HTERT RPE-1 (cell line): ENCODE measurements around the gene ZNF688.
"Not testable (repeated sequence)": the region's sequence is repeated elsewhere in the genome, so short reads cannot be mapped to it uniquely, and the experiment has no call there.

Experiments used
- in situ Hi-C: fragments of 300-500 bp; cut with MboI; formaldehyde crosslinking; loops from 4 replicates; pipeline ENCODE4 v1.14.3; 2020; ENCODE audit warnings: low sequenced_read_pairs

Gene ZNF688

DNA sequence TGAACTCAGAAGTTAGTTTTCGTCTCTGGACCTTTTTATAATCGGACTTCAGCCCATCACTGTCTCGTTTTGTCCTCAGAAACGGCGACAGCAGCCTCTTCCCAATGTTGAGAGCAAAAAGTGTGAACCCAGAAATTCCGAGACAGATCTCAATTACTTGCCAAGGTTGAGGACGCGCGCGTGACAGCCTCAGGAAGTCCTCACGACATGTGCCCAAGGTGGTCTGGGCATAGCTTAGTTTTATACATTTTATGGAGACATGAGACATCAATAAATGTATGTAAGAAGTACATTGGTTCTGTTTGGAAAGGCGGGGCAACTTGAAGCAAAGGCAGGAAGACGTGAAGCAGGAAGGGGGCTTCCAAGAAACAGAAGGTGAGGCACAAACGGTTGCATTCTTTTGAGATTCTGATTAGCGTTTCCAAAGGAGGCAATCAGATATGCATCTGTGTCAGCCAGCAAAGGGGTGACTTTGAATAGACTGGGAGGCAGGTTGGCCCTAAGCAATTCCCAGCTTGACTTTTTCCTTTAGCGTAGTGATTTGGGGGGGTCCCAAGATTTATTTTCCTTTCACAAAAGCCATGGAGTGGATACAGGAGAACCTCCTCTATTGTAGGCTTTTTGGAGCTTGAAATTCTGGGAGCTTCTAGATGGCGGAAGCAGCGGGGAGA is 36.3 kb downstream of the ZNF688 start:
- in situ Hi-C loops, result no loop called here

DNA sequence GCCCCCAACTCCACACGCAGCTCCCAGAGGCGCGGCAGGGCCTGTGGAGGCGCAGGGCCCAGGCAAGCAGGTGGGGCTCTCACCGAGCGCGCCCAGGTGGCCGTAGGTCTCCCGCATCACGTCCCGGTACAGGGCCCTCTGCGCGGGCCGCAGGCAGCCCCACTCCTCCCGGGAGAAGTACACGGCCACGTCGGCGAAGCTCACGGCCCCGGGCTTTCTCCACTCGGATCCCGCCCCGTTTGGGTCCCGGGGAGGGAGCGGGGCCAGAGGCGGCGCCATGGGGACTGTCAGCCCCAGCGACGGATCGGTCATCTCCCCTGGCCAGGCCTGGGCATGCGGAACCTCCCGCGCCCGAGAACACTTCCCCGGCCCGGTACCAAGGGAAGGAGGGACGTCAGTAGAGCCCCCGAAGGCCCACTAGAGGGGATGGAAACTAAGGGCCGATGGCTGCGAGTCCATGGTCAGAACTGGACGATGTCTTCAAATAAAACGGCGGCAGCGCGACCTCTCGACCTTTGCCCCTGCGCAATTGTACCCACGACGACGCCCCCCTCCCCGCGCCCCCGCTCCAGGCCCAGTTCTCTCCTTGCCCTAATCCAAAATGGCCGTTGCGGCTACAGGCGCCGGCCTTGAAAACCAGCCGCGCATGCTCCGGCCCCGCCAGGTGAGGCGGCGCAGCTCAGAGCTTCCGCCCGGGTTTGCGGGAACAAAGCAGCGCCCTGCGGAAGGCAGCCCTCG is 37.0 kb downstream of the ZNF688 start, which contains the start of gene ZNF747:
ZNF747 (minus strand) TSS at position 491 of the 738 bp plus-strand sequence; CDS start at position 312, 179 bp downstream.
- in situ Hi-C loops, result no loop called here

DNA sequence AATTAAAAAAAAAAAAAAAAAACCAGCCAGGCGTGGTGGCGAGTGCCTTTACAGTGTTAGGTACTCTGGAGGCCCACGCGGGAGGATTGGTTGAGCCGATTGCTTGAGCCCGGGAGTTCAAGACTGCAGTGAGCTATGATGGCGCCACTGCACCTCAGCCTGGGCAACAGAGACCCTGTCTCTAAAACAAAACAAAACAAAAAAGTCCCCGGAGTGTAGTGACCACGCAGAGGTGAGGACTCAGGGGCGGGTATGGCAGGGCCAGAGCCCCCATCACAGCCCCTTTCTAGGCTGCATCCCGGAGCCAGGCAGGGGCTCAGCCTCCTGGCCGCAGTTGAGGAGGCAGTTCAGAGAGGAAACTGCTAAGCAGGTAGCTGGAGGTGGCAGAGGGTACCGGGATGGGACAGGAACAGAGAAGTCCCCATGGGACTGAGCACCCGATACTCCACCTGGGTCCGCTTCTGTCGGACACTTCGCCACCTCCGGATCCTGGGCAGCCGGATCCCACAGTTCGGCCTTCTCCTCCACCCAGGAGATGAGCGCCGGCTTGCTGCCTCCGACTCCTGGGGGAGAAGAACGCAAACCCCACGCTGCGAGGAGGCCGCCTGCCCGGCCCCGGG is 37.7 kb downstream of the ZNF688 start:
- in situ Hi-C loops, result no loop called here

DNA sequence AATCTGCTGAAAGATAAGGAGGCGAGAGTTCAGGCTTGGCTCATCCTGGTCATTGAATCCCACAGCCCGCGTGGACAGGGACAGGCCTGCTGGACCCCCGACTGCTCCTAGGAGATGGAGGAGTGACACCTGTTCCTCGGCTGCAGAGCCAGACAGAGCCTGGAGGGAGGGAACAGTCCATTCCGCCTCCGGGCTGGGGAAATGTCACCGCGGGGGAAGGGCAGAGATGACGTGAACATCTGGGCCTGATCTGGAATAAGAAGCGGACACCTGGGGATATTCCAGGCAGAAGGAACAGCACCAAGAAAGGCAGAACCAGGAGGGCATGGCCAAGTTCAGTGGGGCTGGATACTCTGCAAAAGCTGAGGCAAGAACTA is 38.4 kb downstream of the ZNF688 start:
- in situ Hi-C loops, result no loop called here

DNA sequence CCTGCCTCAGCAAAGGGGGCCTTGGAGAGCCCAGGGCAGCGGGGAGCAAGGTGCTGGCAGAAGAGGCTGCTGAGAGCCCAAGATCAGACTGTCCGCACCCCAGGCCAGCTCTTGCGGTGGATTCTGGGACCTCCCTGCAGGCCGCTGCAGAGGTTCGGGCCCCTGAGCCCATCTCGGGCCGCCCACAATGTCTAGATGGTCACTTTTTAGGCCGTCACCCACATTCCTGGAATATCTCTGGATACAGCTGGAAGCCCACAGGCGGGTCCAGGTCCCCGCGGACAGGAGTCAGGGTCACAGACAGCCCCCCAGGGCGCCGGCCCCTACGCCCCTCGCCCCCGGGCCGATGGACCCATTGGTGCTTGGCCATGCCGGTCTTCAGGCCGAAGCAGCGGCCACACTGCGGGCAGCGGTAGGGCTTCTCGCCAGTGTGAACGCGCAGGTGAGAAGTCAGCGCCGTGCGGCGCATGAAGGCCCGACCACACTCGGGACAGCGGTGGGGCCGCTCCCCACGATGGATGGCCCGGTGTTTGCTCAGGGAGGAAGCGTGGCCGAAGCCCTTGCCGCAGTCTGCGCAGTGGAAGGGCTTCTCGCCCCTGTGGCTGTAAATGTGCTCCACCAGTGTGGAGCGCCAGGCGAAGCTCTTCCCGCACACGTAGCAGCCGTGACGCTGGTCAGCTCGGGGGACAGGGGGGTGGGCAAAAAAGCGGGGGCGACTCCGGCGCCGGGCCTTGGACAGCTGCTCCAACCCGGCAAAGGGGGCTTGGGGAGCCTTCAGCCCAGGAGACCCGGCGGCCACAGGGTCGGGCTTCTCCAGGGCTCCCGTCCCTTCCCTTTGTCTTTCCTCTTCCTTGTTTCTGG is 39.0 kb downstream of the ZNF688 start:
- in situ Hi-C loops, result no loop called here

DNA sequence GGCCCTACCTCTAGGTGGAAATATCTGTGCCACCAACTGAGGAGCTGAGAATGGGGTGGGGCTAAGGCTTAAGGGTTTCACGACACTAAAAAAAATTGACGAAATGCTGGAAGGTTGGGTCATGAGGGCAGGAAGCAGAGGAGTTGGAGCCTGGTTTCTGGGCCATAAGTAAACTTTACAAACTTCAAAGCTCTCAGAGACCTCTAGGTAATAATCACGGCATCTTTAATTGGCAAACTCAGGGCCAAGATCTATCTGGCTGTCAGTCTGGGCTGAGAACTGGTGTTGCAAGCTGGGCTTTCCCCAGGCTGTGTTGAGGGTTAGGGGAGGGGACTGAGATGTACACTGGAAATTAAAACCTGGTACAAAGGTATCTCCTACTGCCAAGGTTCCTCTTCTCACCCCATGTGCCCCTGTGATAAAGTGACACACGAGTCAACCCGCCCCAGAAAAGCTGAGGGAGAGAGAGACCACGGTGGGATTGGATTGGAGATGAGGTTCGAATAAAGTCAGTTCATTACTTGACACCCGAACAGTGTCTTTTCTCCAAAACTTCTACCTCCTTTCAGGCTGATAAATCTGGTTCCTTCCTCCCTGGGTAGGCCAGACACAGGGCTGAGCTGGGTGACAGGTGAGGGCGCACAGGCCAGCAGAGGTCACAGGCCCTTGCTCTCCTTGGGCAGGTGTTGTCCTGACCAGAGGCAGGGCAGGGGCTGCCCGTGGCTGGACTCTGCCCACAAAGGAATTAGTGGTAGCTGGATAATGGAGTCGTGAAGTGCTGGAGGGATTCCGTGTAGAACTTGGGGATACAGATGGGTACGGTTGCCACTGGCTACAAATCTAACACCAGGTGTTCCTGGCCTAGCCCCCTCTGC is 41.1 kb downstream of the ZNF688 start:
- in situ Hi-C loops, result no loop called here

DNA sequence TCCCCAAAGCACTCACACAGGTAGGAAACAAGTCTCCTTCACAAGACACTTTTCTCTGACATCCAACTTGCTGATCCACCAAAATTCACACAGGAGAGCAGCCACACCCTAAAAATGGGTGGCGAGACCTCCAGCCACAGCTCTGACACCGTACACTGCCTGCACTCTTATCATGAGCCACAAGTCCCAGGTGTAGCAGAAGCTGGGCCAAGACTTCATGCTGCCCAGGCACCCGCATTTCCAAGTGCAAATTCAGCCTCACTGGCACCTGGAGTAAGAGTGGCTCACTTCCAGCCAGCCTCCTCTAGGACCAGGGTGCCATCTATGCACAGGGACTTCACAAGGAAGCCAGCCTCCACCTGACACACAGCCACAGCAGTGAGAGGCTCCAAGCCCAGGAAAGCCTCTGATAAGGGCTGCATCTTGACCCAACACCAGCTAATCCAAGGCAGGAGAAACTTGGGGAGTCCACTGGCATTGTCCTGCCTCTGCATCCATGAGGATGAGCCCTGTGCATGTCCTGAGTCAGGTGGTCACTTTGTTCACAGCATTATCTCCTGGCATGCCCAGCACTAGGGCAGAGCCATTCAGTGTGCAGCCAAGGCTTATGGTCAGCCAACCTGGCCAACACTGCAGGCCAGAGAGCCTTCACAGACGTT is 42.6 kb downstream of the ZNF688 start:
- in situ Hi-C loops, result no loop called here

DNA sequence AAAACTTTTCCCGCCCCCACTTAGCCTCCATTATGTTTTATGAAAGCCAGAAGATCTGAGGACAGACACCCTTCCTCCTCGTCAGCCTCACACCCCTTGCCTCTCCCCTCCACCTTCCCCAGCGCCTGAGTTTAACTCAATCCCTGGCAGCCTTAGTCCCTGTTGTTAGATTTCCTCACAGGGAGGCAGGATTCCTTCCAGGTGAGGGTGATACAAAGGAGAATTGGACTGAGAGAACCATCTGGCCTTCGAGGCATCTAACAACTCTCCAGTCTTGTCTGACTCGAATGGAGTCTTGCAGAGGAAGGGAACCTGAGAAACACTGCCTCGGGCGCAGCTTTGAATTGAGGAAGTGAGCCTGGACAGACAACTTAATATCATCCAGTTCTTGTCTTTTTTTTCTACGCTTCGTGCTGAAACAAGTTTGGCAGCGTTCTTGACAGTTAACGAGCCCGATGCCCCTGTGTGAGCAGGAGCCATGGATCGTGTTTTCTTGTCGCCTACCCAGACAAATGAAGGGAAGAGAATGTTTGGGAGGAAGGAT is 43.8 kb downstream of the ZNF688 start:
- in situ Hi-C loops, result no loop called here

DNA sequence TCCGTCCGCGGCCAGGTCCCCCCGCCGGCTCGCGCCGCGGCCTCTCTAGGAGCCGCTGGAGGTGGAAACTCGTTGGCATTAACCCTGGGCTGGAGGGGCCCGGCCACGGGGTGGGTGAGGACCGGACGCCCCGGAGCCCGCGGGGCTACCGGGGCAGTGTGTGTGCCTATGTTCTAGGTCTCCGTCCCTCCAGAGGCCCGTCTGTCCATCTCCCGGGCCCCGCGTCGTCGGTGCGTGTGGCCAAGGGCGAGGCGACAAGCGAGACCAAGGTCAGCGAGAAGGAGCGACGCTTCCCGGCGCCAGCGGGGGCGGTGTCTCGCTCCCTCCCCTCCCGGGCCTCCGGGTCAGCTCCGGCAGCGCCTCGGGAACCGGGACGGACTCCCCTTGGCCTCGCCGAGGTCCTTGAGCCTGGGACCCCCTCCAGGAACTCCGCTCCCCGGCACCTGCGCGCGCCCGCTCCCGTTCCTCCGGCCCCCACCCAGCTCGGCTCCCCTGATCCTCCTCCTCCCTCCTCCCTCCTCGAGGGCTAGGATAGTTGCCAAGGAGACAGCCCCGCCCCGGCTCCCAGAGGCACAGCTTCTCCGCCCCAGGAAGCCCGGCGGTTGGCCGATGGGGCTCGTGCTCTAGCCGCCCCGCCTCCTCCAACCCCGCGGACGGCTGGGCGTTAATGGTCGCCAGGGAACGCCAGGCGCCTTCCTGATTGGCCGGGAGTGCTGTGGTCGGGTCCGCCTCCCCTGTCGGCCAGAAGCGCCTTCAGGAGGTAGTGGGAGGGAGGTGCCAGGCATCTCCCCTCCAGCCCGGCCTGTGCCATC is 44.5 kb downstream of the ZNF688 start:
- in situ Hi-C loops, result no loop called here

DNA sequence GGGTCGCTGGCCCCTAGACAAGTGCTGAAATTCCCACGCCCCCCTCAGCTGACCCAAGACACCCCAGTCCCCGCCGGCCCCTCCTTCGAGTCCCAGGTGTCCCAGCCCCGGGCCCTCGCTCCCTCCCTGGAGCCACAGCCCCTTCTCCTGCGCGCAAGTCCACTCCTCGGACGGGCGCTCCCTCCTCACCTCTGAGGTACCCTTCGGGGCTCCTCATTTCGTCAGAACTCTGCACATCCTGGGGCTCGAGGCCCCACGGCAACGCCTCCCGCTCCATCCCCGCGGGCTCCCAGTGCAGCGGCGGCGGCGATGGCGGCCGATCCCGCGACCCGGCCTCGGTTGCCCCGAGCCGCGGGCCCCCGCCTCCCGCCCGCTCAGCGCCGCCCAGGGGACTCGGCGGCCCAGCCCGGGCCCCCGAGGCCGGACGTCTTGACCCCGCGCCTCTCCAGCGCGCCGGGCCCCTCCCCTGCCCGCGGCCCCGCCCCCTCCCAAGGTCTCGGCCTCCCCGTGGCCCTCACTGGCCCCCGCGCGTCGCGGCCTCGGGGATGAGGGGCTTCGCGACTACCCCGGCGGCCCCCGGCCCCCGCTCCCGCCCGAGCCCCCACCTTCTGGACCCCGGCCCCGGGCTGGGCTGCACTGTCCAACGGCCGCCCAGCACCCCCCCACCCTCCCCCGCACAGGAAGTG is 45.2 kb downstream of the ZNF688 start, which contains the start of gene ZNF768:
ZNF768 (minus strand) TSS at position 430 of the 686 bp plus-strand sequence; CDS start at position 277, 153 bp downstream.
- in situ Hi-C loops, result no loop called here

DNA sequence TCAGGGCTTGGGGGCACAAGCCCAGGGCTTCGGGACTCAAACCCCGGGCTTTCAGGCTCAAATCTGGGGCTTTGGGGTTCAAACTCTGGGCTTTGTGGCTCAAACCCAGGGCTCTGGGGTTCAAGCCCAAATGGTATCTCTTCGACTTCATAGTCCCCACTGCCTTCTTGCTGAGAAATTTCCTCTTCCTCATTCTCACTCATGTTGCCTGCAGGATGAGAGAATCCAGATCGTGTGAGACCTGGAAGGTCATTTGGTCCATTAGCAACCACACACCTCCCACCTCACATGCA is 45.7 kb downstream of the ZNF688 start:
- in situ Hi-C loops, result no loop called here

DNA sequence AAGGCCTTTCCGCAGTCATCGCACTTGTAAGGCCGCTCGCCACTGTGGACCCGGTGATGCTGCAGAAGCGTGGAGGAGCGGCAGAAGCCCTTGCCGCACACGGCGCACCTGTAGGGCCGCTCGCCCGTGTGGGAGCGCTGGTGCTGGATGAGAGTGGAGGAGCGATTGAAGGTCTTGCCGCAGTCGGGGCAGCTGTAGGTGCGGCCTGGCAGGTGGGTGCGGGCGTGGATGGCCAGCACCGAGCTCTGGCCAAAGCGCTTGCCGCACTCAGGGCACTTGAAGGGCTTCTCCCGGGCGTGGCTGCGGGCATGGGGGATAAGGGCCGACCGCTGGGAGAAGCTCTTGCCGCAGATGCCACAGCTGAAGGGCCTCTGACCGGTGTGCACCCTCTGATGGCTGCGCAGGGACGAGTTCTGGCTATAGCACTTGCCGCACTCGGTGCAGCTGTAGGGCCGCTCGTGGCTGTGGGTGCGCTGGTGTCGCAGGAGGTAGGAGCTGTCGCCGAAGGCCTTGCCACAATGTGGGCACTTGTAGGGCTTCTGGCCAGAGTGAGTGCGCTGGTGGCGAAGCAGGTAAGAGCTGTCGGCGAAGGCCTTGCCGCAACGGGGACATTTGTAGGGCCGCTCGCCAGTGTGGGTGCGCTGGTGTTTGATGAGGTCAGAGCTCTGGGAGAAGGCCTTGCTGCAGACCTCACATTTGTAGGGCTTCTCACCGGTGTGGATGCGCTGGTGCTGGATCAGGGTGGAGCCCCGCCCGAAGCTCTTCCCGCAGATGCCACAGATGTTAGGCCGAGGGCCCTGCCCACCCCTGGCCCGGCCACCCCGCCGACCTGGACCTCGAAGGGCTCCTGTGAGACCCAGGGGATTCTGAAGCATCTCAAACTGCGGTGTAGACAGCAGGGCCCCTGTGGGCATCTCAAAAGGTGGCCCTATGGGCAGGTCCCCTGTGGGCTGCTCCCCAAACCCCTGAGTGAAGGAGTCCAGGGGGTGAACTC is 46.6 kb downstream of the ZNF688 start:
- in situ Hi-C loops, result no loop called here

DNA sequence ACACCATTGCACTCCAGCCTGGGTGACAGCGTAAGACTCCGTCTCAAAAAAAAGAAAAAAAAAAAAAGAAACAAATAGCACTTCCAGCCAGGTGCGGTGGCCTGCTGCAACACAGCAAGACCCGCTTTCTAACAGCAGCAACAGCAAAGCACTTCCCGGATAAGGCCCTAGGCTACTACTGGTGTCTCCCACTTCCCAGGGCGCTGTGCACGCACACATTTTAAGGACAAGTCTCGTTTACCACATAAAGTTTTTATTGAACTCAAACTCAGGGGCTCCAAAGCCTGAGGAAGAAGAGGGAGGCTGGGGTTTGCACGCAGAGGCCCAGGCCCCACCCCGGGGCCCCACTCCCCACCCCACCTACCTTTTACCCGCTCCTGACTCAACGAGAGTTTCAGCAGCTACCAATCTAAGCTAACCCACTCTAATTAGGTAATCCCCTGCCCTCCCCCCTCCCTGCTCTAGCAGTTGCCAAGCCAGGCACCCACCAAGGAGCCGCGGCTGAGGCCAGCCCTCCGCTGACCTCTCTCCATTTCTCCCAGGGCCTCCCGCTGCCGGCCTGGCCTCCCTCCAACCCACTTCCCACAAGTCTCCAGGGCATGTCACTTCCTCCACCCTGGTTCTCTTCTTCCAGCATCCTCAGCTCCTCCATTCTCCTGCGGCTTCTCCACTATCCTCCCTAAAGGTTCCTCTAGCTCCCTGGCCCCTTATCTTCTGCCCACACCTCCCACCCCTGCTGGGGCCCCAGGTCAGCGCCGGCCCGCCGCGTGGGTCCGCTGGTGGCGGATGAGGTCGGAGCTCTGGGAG is 47.5 kb downstream of the ZNF688 start:
- in situ Hi-C loops, result no loop called here

DNA sequence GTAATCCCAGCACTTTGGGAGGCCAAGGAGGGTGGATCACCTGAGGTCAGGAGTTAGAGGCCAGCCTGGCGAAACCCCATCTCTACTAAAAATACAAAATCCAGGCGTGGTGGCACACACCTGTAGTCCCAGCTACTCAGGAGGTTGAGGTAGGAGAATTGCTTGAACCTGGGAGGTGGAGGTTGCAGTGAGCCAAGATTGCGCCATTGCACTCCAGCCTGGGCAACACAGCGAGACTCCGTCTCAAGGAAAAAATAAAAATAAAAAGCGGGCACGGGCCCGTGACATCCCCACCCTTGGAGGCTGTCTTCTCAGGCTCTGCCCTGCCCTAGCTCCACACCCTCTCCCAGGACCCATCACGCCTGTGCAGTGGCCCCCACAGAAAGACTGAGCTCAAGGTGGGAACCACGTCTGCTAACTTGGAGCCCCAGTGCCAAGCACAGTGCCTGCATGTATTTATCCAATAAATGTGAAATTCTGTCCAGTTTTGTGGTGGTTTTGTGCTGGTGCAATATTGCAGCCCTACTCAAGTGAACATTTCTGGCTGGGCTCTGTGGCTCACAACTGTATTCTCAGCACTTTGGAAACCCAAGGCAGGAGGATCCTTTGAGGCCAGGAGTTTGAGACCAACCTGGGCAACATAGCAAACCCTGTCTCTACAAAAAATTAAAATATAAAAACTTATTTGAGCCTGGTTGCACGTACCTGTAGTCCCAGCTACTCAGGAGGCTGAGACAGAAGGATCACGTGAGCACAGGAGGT is 48.6 kb downstream of the ZNF688 start:
- in situ Hi-C loops, result not testable (repeated sequence)
